ENCODE measurements around the gene SLC10A1. TPM values are rescaled to one million over a fixed set of nuclear protein-coding genes. Genes with fewer than 3 reads are reported as not detected.

Gene SLC10A1
- total and polyA plus RNA-seq, 2 donors (not counting 1 experiment from before 2014, with no cell fraction given): not detected

GRCh38 chr14:69807192-69807591 is 10.2 kb upstream of the SLC10A1 start:
- no peak for ATAC-seq (ENCODE audit: low read depth)

GRCh38 chr14:69804902-69805301 is 7.9 kb upstream of the SLC10A1 start:
- CTCF ChIA-PET: no interaction called here
- intact Hi-C loops (cut with micrococcal nuclease): no loop called here
- no peak for TF ChIP-seq CTCF (IDR thresholded peaks at IDR 0.05)
- no peak for TF ChIP-seq EZH2 (IDR thresholded peaks at IDR 0.05; ENCODE audit: borderline replicate concordance, insufficient read depth, low read depth, low read length, poor library complexity, severe bottlenecking)

More at GRCh38 chr14:69807192-69807591, 10.2 kb upstream of the SLC10A1 start:
- intact Hi-C loops (cut with micrococcal nuclease): no loop called here
- Histone ChIP-seq H3K9ac (ENCODE audit: low read length) (no peak overlapping the region), H3K9me3 (ENCODE audit: control extremely low read depth in 1 of 3, control insufficient read depth in 2 of 3, insufficient read depth in 1 of 3, low read length in 2 of 3) (peaks cover 0 to 3% (median 0%) of the 10 kb centered on the region in 3 donors), H3K27ac (ENCODE audit: low read length in 2 of 2) (no peak overlapping the region), H3K4me3 (ENCODE audit: control extremely low read depth in 1 of 5, extremely low read depth in 1 of 5, insufficient read depth in 1 of 5, low read depth in 2 of 5, low read length in 4 of 5) (no peak overlapping the region), H4K20me1 (ENCODE audit: control insufficient read depth, insufficient read depth, low read length, poor library complexity, severe bottlenecking) (no peaks in the 10 kb centered on the region), H2AFZ (ENCODE audit: insufficient read depth, low read depth, low read length, poor library complexity, severe bottlenecking) (no peak overlapping the region), H3K79me2 (ENCODE audit: control insufficient read depth, insufficient read depth, low read length) (no peaks in the 10 kb centered on the region), H3K4me2 (replicated peaks; ENCODE audit: low read depth, low read length, poor library complexity, severe bottlenecking) (no peak overlapping the region), H3K4me1 (ENCODE audit: control insufficient read depth in 2 of 2, insufficient read depth in 2 of 2, low read length in 2 of 2) (no peaks in the 10 kb centered on the region), H3K27me3 (replicated peaks in 1 of 4; ENCODE audit: control extremely low read depth in 1 of 4, control insufficient read depth in 3 of 4, insufficient read depth in 4 of 4, low read length in 3 of 4) (no peaks in the 10 kb centered on the region), H3K36me3 (replicated peaks in 1 of 2; ENCODE audit: control extremely low read depth in 1 of 2, control insufficient read depth in 1 of 2, extremely low read depth in 1 of 2, insufficient read depth in 2 of 2, low read length in 1 of 2) (no peaks in the 10 kb centered on the region)
- H3K27me3 Mint-ChIP-seq: peaks cover 22% of the 10 kb centered on the region
- TF ChIP-seq EZH2 (IDR thresholded peaks at IDR 0.05; ENCODE audit: borderline replicate concordance, insufficient read depth, low read depth, low read length, poor library complexity, severe bottlenecking): no peak
- no peak overlapping the region for H3K4me3 Mint-ChIP-seq
- DNase-seq: no peak
- no peaks in the 10 kb centered on the region for H3K4me1 Mint-ChIP-seq
- ChIA-PET CTCF (interaction anchor here (2.2 kb wide), 1 partner anchor 12 kb away, joined by 13 read pairs; no protein-coding TSS in a partner anchor), POLR2A (no interaction called here)
- no peaks in the 10 kb centered on the region for H3K9me3 Mint-ChIP-seq (ENCODE audit: insufficient read depth)
- WGBS (ENCODE audit: insufficient coverage): no CpG with 5 or more reads among the region's 1 CpG
- H3K27ac Mint-ChIP-seq: no peak overlapping the region

More at GRCh38 chr14:69804902-69805301, 7.9 kb upstream of the SLC10A1 start:
- no peaks in the 10 kb centered on the region for H3K36me3 ChIP-seq (replicated peaks in 1 of 2; ENCODE audit: control extremely low read depth in 1 of 2, control insufficient read depth in 1 of 2, extremely low read depth in 1 of 2, insufficient read depth in 2 of 2, low read length in 1 of 2)
- Mint-ChIP-seq H3K27me3 (peaks cover 35% of the 10 kb centered on the region), H3K27ac (no peak overlapping the region), H3K9me3 (ENCODE audit: insufficient read depth) (no peaks in the 10 kb centered on the region), H3K4me3 (no peak overlapping the region), H3K4me1 (no peaks in the 10 kb centered on the region)
- H3K4me1 ChIP-seq (ENCODE audit: control insufficient read depth in 2 of 2, insufficient read depth in 2 of 2, low read length in 2 of 2): no peaks in the 10 kb centered on the region
- ATAC-seq (ENCODE audit: low read depth) (no peak), DNase-seq (no peak)
- no peaks in the 10 kb centered on the region for H4K20me1 ChIP-seq (ENCODE audit: control insufficient read depth, insufficient read depth, low read length, poor library complexity, severe bottlenecking)
- no peak overlapping the region for H3K27ac ChIP-seq (ENCODE audit: low read length in 2 of 2)
- 60% methylated on average over 1 of the region's 2 CpGs for WGBS (ENCODE audit: insufficient coverage)
- H3K9me3 ChIP-seq (ENCODE audit: control extremely low read depth in 1 of 3, control insufficient read depth in 2 of 3, insufficient read depth in 1 of 3, low read length in 2 of 3): no peaks in the 10 kb centered on the region
- no peak overlapping the region for H3K9ac ChIP-seq (ENCODE audit: low read length)
- POLR2A ChIA-PET: no interaction called here
- no peak overlapping the region for H3K4me3 ChIP-seq (ENCODE audit: control extremely low read depth in 1 of 5, extremely low read depth in 1 of 5, insufficient read depth in 1 of 5, low read depth in 2 of 5, low read length in 4 of 5)
- H2AFZ ChIP-seq (ENCODE audit: insufficient read depth, low read depth, low read length, poor library complexity, severe bottlenecking): no peak overlapping the region
- no peak overlapping the region for H3K4me2 ChIP-seq (replicated peaks; ENCODE audit: low read depth, low read length, poor library complexity, severe bottlenecking)
- H3K27me3 ChIP-seq (replicated peaks in 1 of 4; ENCODE audit: control extremely low read depth in 1 of 4, control insufficient read depth in 3 of 4, insufficient read depth in 4 of 4, low read length in 3 of 4): no peaks in the 10 kb centered on the region
- no peaks in the 10 kb centered on the region for H3K79me2 ChIP-seq (ENCODE audit: control insufficient read depth, insufficient read depth, low read length)
